H1 (cell line): Measurements from ENCODE around the gene APOC1. TPM values are rescaled to one million over a fixed set of nuclear protein-coding genes. Genes with fewer than 3 reads are reported as not detected.

Source experiments
- CBX8 ChIP-seq: fragments of 300-800, 300-1000 bp; sonication (generic); IDR thresholded peaks from 2 replicates; pipeline ENCODE4 v1.7.1; 2016; ENCODE audit warnings: low read depth, low read length, borderline replicate concordance
- CREB1 ChIP-seq: IDR thresholded peaks from 2 replicates; pipeline ENCODE4 v1.6.1; 2012; ENCODE audit warnings: inconsistent platforms
- FOSL1 ChIP-seq: IDR thresholded peaks from 2 replicates; pipeline ENCODE4 v1.6.1; 2011; ENCODE audit warnings: mild to moderate bottlenecking, low read depth, low read length, moderate library complexity; ENCODE audit not compliant: insufficient read depth
- GABPA ChIP-seq: IDR thresholded peaks from 2 replicates; pipeline ENCODE4 v1.6.1; 2011; ENCODE audit warnings: mild to moderate bottlenecking, low read length, moderate library complexity, borderline replicate concordance; ENCODE audit not compliant: insufficient read depth
- GTF2F1 ChIP-seq: IDR thresholded peaks from 2 replicates; pipeline ENCODE4 v1.6.1; 2012; ENCODE audit warnings: low read depth, low read length, improper control_type of control experiment, borderline replicate concordance
- JUN ChIP-seq: IDR thresholded peaks from 2 replicates; pipeline ENCODE4 v1.6.1; 2011; ENCODE audit warnings: low read depth, mild to moderate bottlenecking, improper control_type of control experiment, low read length
- RAD21 ChIP-seq, 2 experiments: IDR thresholded peaks in 1 of 2; conservative IDR thresholded peaks in 1 of 2; 2 replicates each; pipeline ENCODE4 v1.6.1; 2011; ENCODE audit warnings: low read depth in 2 of 2, low read length in 2 of 2, improper control_type of control experiment in 1 of 2, inconsistent platforms in 1 of 2, mild to moderate bottlenecking in 1 of 2, moderate library complexity in 1 of 2
- SIRT6 ChIP-seq: IDR thresholded peaks from one replicate; pipeline ENCODE4 v1.7.1; 2012; ENCODE audit warnings: low read length, inconsistent platforms
- TEAD4 ChIP-seq: IDR thresholded peaks from 2 replicates; pipeline ENCODE4 v1.6.1; 2012; ENCODE audit warnings: low read depth, low read length, inconsistent platforms, mixed read lengths
- polyA plus RNA-seq, 7 experiments: library from polyadenylated mRNA; depleted of rRNA in 3 of 7; stranded (reverse) in 5 of 7; unstranded in 2 of 7; fragments of >200 nt in 5 of 7; fragments of 200-250 nt in 2 of 7; gene quantifications; 1 replicate in 5 of 7; 2 replicates in 1 of 7; 4 replicates in 1 of 7; pipeline versions ENCODE4 v1.2.1 to v1.2.3, GENCODE V29; 2011 to 2013; ENCODE audit warnings: missing spikeins in 2 of 7, mixed read lengths in 2 of 7
- total RNA-seq: library from RNA; stranded (reverse); fragmentation: NEBNext Ultra II Directional; extraction: Animal tissue kit (Norgen Biotek cat#: 25700); gene quantifications from 2 replicates; pipeline ENCODE4 v1.2.1, GENCODE V29; 2021
- TF ChIP-seq, protein P1 (sequence below): fragments of 300-600 bp; sonication (generic); IDR thresholded peaks from 2 replicates; pipeline ENCODE4 v1.7.1; 2012; ENCODE audit warnings: low read length, moderate library complexity, mild to moderate bottlenecking, inconsistent platforms; ENCODE audit not compliant: insufficient replicate concordance

APOC1 gene
- total and polyA plus RNA-seq, 2 of the 8 experiments (the other 6 are each of a cell fraction or from before 2014, with no cell fraction given): 55.8 to 78.2 TPM

DNA sequence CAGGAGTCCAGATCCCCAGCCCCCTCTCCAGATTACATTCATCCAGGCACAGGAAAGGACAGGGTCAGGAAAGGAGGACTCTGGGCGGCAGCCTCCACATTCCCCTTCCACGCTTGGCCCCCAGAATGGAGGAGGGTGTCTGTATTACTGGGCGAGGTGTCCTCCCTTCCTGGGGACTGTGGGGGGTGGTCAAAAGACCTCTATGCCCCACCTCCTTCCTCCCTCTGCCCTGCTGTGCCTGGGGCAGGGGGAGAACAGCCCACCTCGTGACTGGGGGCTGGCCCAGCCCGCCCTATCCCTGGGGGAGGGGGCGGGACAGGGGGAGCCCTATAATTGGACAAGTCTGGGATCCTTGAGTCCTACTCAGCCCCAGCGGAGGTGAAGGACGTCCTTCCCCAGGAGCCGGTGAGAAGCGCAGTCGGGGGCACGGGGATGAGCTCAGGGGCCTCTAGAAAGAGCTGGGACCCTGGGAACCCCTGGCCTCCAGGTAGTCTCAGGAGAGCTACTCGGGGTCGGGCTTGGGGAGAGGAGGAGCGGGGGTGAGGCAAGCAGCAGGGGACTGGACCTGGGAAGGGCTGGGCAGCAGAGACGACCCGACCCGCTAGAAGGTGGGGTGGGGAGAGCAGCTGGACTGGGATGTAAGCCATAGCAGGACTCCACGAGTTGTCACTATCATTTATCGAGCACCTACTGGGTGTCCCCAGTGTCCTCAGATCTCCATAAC is 8.8 kb upstream of the APOC1 start, which contains the start of gene APOE (continued):
- TF ChIP-seq FOSL1: no peak
- TF ChIP-seq GABPA: no peak
- TF ChIP-seq RAD21 (IDR thresholded peaks at IDR 0.05 in 1 of 2, conservative IDR thresholded peaks at IDR 0.05 in 1 of 2; ENCODE audit: low read depth in 2 of 2, low read length in 2 of 2): no peak
- no peak for TF ChIP-seq CBX8
- 0 out of 2 replicates have a peak, but pooled peaks have one; percentile 39 for TF ChIP-seq TEAD4
- no peak for TF ChIP-seq SIRT6
- no peak for TF ChIP-seq JUN
- no peak for TF ChIP-seq CREB1
- TF ChIP-seq, protein P1, sequence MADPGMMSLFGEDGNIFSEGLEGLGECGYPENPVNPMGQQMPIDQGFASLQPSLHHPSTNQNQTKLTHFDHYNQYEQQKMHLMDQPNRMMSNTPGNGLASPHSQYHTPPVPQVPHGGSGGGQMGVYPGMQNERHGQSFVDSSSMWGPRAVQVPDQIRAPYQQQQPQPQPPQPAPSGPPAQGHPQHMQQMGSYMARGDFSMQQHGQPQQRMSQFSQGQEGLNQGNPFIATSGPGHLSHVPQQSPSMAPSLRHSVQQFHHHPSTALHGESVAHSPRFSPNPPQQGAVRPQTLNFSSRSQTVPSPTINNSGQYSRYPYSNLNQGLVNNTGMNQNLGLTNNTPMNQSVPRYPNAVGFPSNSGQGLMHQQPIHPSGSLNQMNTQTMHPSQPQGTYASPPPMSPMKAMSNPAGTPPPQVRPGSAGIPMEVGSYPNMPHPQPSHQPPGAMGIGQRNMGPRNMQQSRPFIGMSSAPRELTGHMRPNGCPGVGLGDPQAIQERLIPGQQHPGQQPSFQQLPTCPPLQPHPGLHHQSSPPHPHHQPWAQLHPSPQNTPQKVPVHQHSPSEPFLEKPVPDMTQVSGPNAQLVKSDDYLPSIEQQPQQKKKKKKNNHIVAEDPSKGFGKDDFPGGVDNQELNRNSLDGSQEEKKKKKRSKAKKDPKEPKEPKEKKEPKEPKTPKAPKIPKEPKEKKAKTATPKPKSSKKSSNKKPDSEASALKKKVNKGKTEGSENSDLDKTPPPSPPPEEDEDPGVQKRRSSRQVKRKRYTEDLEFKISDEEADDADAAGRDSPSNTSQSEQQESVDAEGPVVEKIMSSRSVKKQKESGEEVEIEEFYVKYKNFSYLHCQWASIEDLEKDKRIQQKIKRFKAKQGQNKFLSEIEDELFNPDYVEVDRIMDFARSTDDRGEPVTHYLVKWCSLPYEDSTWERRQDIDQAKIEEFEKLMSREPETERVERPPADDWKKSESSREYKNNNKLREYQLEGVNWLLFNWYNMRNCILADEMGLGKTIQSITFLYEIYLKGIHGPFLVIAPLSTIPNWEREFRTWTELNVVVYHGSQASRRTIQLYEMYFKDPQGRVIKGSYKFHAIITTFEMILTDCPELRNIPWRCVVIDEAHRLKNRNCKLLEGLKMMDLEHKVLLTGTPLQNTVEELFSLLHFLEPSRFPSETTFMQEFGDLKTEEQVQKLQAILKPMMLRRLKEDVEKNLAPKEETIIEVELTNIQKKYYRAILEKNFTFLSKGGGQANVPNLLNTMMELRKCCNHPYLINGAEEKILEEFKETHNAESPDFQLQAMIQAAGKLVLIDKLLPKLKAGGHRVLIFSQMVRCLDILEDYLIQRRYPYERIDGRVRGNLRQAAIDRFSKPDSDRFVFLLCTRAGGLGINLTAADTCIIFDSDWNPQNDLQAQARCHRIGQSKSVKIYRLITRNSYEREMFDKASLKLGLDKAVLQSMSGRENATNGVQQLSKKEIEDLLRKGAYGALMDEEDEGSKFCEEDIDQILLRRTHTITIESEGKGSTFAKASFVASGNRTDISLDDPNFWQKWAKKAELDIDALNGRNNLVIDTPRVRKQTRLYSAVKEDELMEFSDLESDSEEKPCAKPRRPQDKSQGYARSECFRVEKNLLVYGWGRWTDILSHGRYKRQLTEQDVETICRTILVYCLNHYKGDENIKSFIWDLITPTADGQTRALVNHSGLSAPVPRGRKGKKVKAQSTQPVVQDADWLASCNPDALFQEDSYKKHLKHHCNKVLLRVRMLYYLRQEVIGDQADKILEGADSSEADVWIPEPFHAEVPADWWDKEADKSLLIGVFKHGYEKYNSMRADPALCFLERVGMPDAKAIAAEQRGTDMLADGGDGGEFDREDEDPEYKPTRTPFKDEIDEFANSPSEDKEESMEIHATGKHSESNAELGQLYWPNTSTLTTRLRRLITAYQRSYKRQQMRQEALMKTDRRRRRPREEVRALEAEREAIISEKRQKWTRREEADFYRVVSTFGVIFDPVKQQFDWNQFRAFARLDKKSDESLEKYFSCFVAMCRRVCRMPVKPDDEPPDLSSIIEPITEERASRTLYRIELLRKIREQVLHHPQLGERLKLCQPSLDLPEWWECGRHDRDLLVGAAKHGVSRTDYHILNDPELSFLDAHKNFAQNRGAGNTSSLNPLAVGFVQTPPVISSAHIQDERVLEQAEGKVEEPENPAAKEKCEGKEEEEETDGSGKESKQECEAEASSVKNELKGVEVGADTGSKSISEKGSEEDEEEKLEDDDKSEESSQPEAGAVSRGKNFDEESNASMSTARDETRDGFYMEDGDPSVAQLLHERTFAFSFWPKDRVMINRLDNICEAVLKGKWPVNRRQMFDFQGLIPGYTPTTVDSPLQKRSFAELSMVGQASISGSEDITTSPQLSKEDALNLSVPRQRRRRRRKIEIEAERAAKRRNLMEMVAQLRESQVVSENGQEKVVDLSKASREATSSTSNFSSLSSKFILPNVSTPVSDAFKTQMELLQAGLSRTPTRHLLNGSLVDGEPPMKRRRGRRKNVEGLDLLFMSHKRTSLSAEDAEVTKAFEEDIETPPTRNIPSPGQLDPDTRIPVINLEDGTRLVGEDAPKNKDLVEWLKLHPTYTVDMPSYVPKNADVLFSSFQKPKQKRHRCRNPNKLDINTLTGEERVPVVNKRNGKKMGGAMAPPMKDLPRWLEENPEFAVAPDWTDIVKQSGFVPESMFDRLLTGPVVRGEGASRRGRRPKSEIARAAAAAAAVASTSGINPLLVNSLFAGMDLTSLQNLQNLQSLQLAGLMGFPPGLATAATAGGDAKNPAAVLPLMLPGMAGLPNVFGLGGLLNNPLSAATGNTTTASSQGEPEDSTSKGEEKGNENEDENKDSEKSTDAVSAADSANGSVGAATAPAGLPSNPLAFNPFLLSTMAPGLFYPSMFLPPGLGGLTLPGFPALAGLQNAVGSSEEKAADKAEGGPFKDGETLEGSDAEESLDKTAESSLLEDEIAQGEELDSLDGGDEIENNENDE: no peak
- no peak for TF ChIP-seq GTF2F1
